SK-N-SH treated with all-trans-retinoic acid at 6 μM for 48 hours (cell line): ENCODE results near the gene TSTD1.

ENCODE experiments used
- ATAC-seq: fragments of 200-7000 bp; cut with Tn5 transposase; 3 replicates; pipeline ENCODE4 v1.9.1; 2020; ENCODE audit warnings: mild to moderate bottlenecking, moderate library complexity
- BACH2 ChIP-seq: fragments of 250-450 bp; sonication (Bioruptor Pico); IDR thresholded peaks from 2 replicates; pipeline ENCODE4 v1.9.0; 2021; ENCODE audit warnings: mild to moderate bottlenecking, borderline replicate concordance
- CREB5 ChIP-seq: fragments of 250-450 bp; sonication (Bioruptor Pico); IDR thresholded peaks from 2 replicates; pipeline ENCODE4 v1.5.1; 2020; ENCODE audit warnings: low read depth, mild to moderate bottlenecking, moderate library complexity
- CSDC2 ChIP-seq: fragments of 250-450 bp; sonication (Bioruptor Pico); IDR thresholded peaks from 2 replicates; pipeline ENCODE4 v1.5.0; 2020; ENCODE audit warnings: mild to moderate bottlenecking, moderate library complexity
- CSRNP3 ChIP-seq: fragments of 250-450 bp; sonication (Bioruptor Pico); IDR thresholded peaks from 2 replicates; pipeline ENCODE4 v1.5.1; 2021; ENCODE audit warnings: mild to moderate bottlenecking, moderate library complexity
- ESRRG ChIP-seq: fragments of 250-450 bp; sonication (Bioruptor Pico); IDR thresholded peaks from 2 replicates; pipeline ENCODE4 v1.6.1; 2021; ENCODE audit warnings: mild to moderate bottlenecking
- GLIS3 ChIP-seq: fragments of 250-450 bp; sonication (Bioruptor Pico); IDR thresholded peaks from 2 replicates; pipeline ENCODE4 v1.5.0; 2020; ENCODE audit warnings: mild to moderate bottlenecking, moderate library complexity
- ISL1 ChIP-seq: fragments of 250-450 bp; sonication (Bioruptor Pico); IDR thresholded peaks from 2 replicates; pipeline ENCODE4 v2.1.2; 2022; ENCODE audit warnings: mild to moderate bottlenecking, moderate library complexity
- OSR1 ChIP-seq: fragments of 250-450 bp; sonication (Bioruptor Pico); IDR thresholded peaks from 2 replicates; pipeline ENCODE4 v1.8.0; 2022; ENCODE audit warnings: moderate library complexity, mild to moderate bottlenecking, inconsistent platforms
- PATZ1 ChIP-seq: fragments of 250-450 bp; sonication (Bioruptor Pico); IDR thresholded peaks from 2 replicates; pipeline ENCODE4 v1.8.0; 2020; ENCODE audit warnings: mild to moderate bottlenecking, moderate library complexity, borderline replicate concordance
- POU6F1 ChIP-seq: fragments of 250-450 bp; sonication (Bioruptor Pico); IDR thresholded peaks from 2 replicates; pipeline ENCODE4 v1.8.0; 2021; ENCODE audit warnings: low read depth, mild to moderate bottlenecking, moderate library complexity, borderline replicate concordance
- PPARA ChIP-seq: fragments of 250-450 bp; sonication (Bioruptor Pico); IDR thresholded peaks from 2 replicates; pipeline ENCODE4 v1.5.0; 2020; ENCODE audit warnings: mild to moderate bottlenecking, borderline replicate concordance
- RARB ChIP-seq: fragments of 250-450 bp; sonication (Bioruptor Pico); IDR thresholded peaks from 2 replicates; pipeline ENCODE4 v1.8.0; 2021; ENCODE audit warnings: mild to moderate bottlenecking, moderate library complexity
- SNAI2 ChIP-seq: fragments of 250-450 bp; sonication (Bioruptor Pico); IDR thresholded peaks from 2 replicates; pipeline ENCODE4 v1.5.0; 2020; ENCODE audit warnings: mild to moderate bottlenecking, moderate library complexity
- TCF4 ChIP-seq: fragments of 250-450 bp; sonication (Bioruptor Pico); IDR thresholded peaks from 2 replicates; pipeline ENCODE4 v1.8.0; 2021; ENCODE audit warnings: mild to moderate bottlenecking, moderate library complexity, borderline replicate concordance
- TOX ChIP-seq: fragments of 250-450 bp; sonication (Bioruptor Pico); IDR thresholded peaks from 2 replicates; pipeline ENCODE4 v1.8.0; 2021; ENCODE audit warnings: mild to moderate bottlenecking, moderate library complexity, borderline replicate concordance
- TSHZ2 ChIP-seq: fragments of 250-450 bp; sonication (Bioruptor Pico); IDR thresholded peaks from 2 replicates; pipeline ENCODE4 v1.5.0; 2020; ENCODE audit warnings: mild to moderate bottlenecking, moderate library complexity
- ZC3H10 ChIP-seq: fragments of 250-450 bp; sonication (Bioruptor Pico); IDR thresholded peaks from 2 replicates; pipeline ENCODE4 v1.5.1; 2021; ENCODE audit warnings: mild to moderate bottlenecking, moderate library complexity
- ZFP3 ChIP-seq: fragments of 250-450 bp; sonication (Bioruptor Pico); IDR thresholded peaks from 2 replicates; pipeline ENCODE4 v1.5.0; 2020; ENCODE audit warnings: mild to moderate bottlenecking, moderate library complexity
- ZFP30 ChIP-seq: fragments of 450-650 bp; formaldehyde crosslinking; IDR thresholded peaks from 2 replicates; pipeline ENCODE4 v1.5.0; 2022; ENCODE audit warnings: mild to moderate bottlenecking, moderate library complexity
- ZNF565 ChIP-seq: fragments of 450-650 bp; formaldehyde crosslinking; conservative IDR thresholded peaks from 2 replicates; pipeline ENCODE4 v1.5.0; 2020; ENCODE audit warnings: low read depth, mild to moderate bottlenecking, moderate library complexity
- ZNF70 ChIP-seq: fragments of 450-650 bp; formaldehyde crosslinking; IDR thresholded peaks from 2 replicates; pipeline ENCODE4 v1.5.0; 2020; ENCODE audit warnings: mild to moderate bottlenecking, moderate library complexity

TSTD1 gene

GRCh38 chr1:161074676-161075368 is 36.1 kb upstream of the TSTD1 start:
- no peak for ATAC-seq
- TF ChIP-seq TSHZ2 (CRISPR knock-in tag) (no peak), GLIS3 (no peak), RARB (no peak), PATZ1 (CRISPR knock-in tag) (no peak), CSRNP3 (no peak), ZC3H10 (no peak), ZNF70 (no peak), ESRRG (CRISPR knock-in tag) (no peak), ZFP30 (no peak)

GRCh38 chr1:161073474-161074121 is 34.8 kb upstream of the TSTD1 start:
- no peak for ATAC-seq

More at GRCh38 chr1:161073474-161074121, 34.8 kb upstream of the TSTD1 start:
- TF ChIP-seq CSDC2 (CRISPR knock-in tag) = no peak
- no peak for TF ChIP-seq OSR1 (CRISPR knock-in tag)
- TF ChIP-seq ZC3H10 = no peak
- no peak for TF ChIP-seq POU6F1
- TF ChIP-seq TOX (CRISPR knock-in tag) = no peak
- no peak for TF ChIP-seq PPARA (CRISPR knock-in tag)
- no peak for TF ChIP-seq TSHZ2 (CRISPR knock-in tag)
- no peak for TF ChIP-seq SNAI2 (CRISPR knock-in tag)
- no peak for TF ChIP-seq PATZ1 (CRISPR knock-in tag)
- no peak for TF ChIP-seq TCF4
- TF ChIP-seq ZNF565 (CRISPR knock-in tag) = no peak
- TF ChIP-seq CREB5 (CRISPR knock-in tag) = no peak
- no peak for TF ChIP-seq ISL1 (CRISPR knock-in tag)
- TF ChIP-seq CSRNP3 = no peak
- no peak for TF ChIP-seq BACH2
- TF ChIP-seq GLIS3 = no peak
- no peak for TF ChIP-seq ZFP3 (CRISPR knock-in tag)
- TF ChIP-seq ESRRG (CRISPR knock-in tag) = no peak
